HG03108 (cell line): ENCODE results near the gene CFAP73.
A peak's percentile ranks its signal among the peaks of the same experiment; 100 is the strongest.

ENCODE experiments used
- ATAC-seq: cut with Tn5 transposase; IDR thresholded peaks from one replicate; pipeline ENCODE4 v1.9.1; 2021; ENCODE audit warnings: moderate library complexity; ENCODE audit not compliant: unreplicated experiment

CFAP73 gene

DNA sequence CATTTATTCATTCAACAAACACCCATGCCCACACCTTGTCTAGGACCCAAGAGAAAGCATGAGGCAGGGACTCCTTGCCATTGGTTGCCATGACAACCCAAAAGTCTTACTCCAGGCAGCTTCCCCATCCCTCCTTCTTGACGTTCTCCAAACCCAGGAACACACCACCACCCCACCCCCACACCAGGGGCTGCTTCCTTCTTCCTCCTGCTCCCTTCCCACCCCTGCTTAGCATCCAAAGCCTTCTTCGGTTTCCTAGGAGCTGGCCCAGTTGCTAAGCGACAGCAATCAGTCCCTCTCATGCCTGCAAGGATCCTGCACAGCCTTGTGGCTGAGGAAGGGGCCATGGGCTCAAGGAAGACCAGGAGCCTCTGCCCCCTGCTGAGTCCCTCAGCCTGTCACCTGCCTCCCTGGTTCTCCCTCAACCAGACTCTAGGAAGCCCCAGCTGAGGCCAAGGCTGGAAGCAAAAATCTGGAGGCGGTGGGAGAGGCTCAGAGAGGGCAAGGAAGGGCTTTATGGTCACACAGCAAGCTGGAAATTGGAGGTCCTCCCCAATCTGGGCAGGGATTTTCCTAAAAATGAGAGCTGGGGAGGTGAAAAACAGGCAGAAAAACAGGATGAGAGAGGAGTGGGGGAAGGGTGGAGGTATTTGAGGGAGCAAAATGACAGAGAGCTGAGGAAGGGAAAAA lies 29.4 kb upstream of the CFAP73 start:
- no peak for ATAC-seq

DNA sequence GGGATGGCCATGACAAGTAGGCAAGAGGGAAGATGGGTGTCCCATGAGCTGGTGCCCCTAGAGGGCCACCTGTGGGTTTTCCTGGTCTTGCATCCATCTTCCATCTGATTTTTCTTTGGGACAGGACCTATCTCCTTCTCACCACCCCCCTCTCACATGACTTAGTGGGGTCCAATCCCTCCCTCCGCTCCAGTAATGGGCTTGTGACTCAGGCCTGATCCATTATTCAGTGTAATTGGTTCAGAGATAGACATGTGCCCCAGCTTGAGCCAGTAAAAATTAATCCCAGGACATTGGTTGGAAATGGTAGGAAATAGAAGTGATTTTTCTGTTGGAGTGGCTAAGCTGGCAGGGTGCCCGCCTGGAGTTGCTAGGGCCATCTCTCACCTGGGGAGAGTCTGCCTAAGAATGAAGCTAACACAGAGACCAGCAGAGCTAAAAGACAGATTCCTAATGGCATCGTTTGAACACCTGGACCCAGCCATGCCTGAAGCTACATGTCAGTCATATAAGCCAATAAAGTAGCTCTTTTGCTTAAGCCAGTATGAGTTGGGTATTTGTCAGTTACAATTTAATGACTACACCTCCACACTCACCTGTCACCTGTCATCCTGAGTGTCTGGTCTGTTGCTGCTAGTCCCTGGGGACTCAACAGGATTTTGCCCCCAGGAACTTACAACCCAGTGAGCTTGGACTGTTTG lies 28.7 kb upstream of the CFAP73 start:
- no peak for ATAC-seq

DNA sequence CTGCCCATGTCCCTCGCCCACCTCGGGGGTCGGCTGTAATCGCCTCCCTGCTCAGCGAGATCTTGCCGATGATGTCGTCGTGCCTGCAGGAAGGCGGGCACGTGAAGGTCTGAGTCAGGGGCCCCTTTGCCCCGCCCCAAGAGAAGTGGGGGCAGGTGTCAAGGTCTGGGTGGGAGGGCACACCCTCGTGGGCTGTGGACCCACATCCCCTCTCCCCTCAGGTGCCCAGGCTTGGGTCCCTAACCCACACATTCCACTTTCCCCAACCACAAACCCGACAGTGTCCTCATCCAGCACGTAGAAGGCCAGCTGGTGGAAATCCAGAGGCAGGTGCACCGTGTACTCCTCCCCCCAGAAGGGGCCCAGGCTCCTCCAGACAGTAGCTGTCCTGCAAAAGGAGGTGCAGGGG lies 21.7 kb upstream of the CFAP73 start:
- ATAC-seq: no peak

- no peak for ATAC-seq
Measured at GRCh38 chr12:113128802-113129663, 20.5 kb upstream of the CFAP73 start.

GRCh38 chr12:113129664-113130456 lies 19.7 kb upstream of the CFAP73 start:
- no peak for ATAC-seq

DNA sequence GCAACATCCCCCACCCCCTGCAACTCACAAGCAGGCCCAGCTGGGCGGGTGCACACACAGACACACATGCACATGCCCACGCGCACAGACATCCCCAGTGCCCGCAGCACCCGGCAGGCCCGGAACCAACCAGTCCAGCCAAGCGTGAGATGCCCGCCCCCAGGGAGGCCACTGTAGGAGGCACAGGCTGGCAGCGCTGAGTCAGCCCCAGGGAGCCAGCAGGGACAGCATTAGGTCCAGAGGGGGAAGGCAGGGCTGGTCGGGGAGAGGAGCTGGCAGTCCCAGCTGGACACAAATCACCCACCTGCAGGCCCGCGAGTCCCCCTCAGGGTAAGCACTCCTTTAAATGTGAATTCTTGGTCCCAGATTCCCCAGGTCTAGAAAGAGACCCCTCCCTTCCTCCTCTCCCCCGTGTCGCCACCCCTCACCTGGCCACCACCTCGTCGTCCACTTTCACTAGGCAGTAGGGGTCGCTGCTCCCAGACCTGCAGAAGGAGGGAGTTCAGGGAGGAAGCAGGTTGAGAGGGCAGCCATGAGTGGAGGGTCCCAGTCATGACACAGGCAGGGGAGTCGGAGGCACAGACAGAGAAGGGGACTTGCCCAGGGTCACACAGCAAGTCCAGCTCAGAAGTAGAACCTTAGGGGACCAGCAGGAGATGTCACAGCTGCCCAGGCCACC lies 18.9 kb upstream of the CFAP73 start:
- ATAC-seq: no peak

- no peak for ATAC-seq
Measured at GRCh38 chr12:113131556-113131955, 18.0 kb upstream of the CFAP73 start.

DNA sequence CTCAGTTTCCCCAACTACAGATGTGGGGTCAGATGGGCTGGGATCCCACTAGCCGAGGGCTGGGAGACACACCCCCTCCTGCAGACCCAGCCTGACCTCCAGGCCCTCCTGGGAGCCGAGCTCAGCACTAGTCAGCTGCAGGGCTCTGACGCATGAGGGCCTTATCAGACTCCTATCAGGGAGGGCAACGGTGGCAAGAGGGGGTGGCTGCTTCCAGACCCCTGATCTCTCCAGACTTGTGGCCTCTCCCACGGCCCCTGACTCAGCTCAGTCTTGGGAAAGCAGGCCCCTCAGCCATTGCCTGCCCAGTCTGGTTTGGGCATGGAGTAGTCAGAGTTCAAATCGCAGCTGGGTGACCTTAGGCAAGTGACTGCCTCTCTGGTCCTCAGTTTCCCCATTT lies 16.5 kb upstream of the CFAP73 start:
- ATAC-seq: no peak

DNA sequence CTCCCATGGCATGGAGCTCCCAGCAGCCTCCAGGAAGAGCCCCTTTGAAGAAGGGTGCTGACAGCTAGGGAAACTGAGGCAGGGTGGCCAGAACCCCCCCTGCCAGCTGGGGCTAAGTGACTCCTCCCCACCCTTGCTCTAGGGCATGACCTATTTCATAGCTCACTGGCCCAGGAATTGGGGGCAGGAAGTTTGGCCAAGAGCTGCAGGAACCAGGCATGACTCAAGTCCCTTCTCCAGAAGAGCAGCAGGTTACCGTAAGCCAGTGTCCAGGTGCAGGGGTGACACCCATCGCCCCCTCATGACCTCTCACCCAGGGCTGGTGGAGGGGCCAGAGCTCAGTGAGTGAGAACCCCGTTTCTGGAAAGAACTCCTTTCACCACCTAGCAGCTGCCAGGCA lies 15.9 kb upstream of the CFAP73 start:
- no peak for ATAC-seq

DNA sequence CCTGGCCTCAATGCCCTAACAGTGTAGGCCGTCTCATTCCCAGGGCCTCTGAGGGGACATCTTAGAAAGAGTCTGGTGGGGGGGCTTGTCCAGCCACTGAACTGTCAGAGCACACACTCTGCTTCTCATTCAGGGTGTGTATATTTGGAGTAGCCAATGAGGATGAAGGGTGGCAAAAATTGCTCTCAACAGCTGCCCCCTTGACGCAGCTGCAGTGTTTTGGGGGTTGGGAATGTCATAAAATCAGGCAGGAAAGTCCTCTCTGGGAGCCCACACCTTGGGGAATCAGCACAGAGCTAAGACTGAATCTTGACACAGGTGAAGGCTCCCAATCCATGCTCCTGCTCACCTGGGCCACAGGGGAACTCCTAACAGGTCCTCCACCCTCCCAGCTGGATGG lies 15.5 kb upstream of the CFAP73 start:
- no peak for ATAC-seq

DNA sequence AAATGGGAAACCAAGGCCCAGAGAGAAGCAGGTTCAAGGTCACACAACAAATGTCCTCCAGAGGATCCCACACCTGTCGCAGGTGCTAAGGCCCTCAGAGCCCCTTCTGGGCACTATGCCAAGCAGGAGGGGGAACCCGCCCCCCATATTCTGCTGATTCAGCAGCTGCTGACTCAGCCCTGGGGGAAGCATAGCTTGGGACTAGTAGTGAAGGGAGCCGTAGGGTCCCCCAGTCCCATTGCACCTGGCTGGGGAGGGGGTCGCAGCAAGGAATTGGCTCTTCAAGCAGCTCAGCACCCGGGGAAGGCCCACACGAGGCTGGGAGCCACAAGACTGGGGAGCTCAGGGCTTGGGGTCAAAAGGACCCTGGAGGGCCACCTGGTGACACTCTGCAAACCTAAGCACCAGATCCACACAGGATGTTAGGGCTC lies 15.0 kb upstream of the CFAP73 start:
- ATAC-seq: no peak

DNA sequence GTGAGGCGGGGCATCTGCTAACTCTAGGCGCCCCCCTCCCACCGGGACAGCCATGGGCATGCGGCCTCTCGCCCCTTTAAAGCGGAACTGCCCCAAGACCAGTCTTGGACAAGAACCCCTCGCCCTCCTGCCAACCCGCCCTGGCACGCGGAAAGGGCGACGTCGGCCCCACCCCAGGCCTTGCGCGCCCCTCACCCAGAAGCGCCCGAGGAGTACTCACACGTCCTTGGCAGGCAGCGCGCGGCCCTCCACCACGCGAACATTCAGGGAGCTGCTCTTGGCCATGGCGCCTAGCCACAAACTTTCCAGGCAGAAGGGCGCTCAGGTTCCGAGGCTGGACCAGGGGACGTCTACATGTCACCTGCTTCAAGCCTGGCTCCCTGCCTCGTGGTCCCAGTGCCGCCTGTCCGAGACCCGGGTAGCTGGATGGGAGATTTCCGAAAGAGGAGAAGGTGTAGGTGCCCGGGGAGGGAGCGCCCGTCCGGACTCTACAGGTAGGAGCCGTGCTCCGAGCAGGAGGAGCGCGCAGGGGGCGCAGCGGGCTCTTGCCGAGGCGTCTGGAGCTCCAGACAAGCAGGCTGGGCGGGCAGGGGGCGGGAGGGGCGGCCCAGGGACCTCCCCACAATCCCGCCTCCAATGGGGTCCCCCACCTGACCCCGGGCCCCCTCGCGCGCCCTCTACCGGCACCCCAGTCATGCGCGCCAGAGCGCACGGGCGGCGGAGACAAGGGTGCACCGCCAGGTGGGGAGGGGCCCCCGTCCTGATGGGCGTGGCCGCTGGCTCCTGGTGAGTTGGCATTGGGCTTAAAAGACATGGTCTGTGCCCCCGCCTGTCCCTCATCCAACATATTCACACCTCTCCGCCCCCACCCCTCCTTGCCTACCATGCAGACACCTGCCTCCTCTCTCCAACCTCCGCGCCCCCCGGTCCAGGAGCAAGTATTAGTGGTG lies 14.1 kb upstream of the CFAP73 start, which contains the start of gene RASAL1:
Gene RASAL1 (minus strand): TSS at position 584 of the 950 bp plus-strand sequence. CDS start 299 bp downstream, at position 285.
- ATAC-seq: peak; percentile 44

DNA sequence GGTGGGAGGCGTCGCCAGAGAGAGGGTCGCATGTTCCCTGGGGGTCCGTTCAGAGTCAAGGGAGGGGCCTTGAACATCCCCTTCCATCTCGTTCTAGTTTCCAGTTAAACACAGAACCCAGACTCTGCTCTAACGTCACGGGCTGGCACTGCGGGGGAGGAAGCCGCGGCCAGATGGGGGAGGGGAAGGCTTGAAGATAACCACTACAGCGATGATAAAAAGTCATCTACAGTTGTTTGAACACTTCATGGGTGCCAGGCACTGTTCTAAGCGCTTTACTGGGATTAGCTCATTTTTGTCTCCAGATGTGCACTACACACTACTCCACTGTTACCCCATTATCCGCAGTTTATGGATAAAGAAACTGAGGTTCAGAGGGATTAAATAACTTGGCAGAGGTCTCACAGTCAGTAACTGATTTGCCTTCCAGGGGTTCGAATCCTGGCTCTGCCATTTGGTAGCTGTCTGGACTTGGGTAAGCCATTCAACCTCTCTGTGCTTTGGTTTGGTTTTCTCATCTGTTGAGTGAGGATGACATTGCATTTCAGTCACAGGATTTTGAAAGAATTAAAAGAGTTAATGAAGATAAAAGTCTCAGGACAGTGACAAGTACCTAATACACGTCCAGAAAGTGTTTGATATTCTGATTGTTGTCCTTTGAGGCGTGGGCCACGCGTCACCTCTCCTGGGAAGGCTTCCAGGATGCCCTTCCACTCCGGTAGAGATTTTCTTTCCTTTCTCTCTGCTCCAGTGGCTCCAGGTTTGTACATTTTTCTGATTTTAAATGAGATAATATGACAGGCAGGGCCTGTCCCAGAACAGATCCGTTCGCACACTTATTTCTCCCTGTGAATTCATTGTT lies 13.2 kb upstream of the CFAP73 start:
- ATAC-seq: no peak

DNA sequence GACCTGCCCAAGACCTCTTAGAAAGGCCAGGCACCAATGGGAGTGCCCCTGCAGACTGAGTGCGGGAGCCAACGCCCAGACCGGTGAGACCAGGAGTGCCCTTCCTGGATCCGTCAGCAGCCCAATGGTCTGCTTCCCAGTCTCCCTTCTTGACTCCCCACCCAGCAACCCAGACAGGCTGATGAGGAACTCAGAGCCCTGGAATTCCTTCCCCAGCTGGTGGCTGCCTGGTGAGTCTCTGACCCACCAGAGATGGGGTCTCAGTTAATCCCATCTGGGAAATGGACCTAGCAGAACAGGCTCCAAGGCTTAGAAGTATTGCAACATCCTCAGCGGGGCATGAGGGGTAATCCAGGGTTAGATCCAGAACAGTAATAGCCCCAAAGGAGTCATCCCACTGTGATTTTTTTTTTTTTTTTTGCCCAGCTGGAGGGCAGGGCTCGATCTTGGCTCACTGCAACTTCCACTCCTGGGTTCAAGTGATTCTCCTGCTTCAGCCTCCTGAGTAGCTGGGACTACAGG lies 12.5 kb upstream of the CFAP73 start:
- no peak for ATAC-seq

DNA sequence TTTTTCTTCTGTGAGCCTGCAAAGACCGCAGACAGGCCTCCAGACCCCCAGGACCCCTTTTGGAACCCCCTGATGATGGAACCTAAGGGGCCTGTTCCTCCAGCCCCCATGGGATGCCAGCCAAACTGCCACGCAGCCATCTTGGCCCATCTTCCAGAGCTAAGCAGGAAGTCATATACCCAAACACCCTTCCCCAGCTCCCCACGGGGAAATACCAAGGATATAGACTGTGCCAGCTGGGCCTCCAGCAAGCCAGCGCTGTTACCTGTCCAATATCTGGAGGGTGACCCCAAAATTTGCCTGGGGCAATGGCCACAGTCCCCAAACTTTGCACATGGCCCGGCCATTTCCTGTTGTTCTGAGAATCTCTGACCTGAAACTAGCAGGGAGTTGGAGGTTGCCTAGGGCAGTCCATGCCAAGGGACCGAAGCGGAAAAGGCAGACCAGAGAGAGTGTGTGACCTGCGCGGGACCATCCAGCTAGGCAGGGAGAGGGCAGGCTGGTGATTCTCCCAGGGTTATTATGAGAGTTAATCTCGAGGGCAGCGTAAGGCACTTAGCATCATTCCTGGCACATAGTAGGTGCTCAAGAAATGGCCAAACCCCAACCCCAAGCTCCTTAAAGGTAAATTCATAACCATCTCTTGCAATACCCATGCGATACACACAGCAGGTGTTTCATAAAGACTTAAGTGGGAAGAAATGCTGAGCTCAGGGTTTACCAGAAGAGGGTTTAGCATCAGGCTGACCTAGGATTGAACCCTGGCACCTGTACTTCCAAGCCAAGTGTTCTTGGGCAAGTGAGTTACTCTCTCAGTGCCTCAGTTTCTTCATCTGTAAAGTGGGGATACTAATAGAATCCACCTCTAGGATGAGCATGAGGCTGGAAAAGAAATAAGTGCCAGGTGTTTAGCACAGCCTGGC lies 11.4 kb upstream of the CFAP73 start:
- ATAC-seq: no peak

GRCh38 chr12:113138826-113139225 lies 10.7 kb upstream of the CFAP73 start:
- no peak for ATAC-seq

DNA sequence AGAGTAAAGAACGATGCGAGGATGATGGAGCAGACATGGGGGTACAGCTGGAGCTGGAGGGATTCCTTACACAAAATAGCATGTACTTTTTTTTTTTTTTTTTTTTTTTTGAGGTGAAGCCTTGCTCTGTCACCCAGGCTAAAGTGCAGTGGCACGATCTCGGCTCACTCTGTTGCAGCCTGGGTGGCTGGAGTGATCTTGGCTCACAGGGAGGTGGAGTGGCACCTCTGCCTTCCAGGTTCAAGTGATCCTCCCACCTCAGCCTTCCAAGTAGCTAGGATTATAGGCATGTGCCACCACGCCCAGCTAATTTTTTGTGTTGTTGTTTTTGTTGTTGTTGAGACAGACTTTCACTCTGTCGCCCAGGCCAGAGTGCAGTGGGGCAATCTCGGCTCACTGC lies 8.8 kb upstream of the CFAP73 start:
- ATAC-seq: no peak
